Activated CD8-positive, alpha-beta memory T cell treated with anti-CD3 and anti-CD28 coated beads, Interleukin-2, amount 50 U/mL, for 48 hours (primary cell): Measurements from ENCODE around the gene MVB12B.

Experiments used
- DNase-seq: peaks from one replicate; pipeline ENCODE4 v3.0.0-alpha.2; 2020

MVB12B gene

GRCh38 chr9:126411948-126412284, 85.3 kb downstream of the MVB12B start:
- no peak for DNase-seq

GRCh38 chr9:126412905-126413304, 86.3 kb downstream of the MVB12B start:
- DNase-seq = no peak

GRCh38 chr9:126413391-126414068, 86.9 kb downstream of the MVB12B start:
- no peak for DNase-seq

DNA sequence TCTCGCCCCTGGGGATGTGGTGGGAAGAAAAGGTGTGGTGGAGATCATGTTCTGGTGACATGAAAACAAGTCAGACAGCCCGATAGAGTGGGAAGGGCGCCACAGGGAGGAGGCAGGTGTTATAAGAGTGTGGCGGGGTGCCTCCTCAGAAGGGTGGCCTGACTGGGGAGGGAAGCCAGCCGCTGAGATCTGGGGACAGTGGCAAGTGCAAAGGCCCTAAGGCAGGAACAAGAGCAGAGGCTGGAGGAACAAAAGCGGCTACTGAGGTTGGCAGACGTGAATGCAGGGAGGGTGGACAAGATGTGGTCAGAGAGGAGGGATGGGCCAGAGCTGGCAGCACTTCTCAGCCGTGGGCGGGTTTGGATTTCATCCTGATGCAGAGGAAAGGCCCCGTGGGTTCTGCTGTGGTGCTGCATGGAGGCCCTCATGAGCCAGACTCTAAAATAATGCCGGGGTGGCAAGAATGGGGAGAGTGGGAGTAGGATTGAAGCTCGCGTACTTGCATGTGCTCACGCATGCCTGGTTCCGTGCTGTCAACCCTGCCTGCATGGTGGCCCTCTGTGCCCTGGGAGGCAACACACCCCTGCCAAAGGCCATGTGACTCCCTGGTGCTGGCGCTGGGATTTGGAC, 89.2 kb downstream of the MVB12B start:
- DNase-seq = no peak

DNA sequence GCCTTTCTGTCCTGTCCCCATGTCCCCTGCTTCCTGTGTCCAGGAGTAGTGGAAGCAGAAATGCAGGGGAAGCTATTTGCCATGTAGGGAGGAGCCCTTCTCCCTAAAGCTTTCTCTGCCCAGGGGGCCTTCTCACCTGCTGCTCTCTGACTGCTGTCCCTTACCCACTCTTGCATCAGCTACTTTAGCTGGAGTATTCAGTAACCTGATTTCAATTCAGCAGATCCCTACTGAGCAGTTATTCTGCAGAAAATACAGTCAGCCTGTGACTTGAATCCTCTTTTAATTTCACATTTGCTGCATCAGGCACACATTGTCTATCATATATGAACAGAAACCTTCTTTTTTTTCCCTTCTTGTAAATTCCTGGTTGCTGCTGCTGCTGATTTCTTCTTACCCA, 90.4 kb downstream of the MVB12B start:
- DNase-seq = no peak

DNA sequence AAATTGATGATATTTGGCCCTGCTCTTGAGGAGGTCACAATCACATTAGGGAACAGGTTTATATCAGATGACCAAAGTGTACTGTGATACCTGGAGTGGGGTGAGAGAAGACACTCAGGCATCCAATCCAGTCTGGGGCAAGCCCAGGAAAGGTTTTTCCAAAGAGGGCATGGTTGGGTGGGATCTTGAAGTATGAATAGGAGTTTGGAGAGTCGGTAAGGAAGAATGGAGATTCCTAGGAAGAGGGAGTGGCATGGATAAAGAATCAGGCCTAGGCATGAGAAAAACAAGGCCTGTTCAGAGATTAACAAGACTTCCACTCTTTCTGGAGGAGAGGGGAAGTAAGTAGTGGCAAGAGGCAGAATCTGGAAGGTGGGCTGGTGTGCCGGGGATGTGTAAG, 91.1 kb downstream of the MVB12B start:
- DNase-seq = no peak

DNA sequence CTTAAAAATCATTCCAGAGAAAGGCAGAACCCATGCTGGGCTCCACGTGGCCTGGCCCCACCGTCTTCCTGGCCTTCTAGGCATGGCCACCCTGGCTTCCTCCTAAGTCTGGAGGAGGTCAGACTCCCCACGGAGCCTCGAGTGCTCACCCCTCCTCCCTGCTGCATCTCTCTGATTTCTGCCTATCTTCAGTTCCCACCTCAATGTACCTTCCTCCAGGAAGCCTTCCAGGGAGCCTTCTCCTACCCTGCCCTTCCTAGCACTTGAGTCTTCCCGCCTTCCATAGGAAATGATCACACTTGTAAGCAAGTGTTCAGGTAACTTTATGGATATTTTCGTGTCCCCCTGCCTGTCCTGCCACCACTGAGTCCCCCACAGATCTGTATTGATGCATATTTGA, 92.0 kb downstream of the MVB12B start:
- no peak for DNase-seq

DNA sequence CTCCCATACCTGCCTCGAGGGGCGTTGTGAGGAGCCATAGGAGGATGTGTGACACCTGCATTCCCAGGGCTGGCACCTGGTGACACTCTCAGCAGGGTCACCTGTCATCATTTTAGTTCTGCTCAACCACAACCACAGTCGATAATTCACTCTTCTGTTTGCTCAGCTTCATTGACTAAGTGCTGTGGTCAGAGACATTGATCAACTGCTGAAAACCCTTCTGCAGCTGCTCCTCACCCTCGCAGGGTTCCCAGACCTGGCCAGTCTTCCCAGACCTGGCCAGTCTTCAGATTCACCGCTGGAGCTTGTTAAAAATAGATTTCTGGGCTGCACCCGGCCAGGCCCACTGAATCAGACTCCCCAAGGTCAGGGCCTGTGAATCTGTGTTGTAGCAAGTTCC, 92.8 kb downstream of the MVB12B start:
- no peak for DNase-seq

DNA sequence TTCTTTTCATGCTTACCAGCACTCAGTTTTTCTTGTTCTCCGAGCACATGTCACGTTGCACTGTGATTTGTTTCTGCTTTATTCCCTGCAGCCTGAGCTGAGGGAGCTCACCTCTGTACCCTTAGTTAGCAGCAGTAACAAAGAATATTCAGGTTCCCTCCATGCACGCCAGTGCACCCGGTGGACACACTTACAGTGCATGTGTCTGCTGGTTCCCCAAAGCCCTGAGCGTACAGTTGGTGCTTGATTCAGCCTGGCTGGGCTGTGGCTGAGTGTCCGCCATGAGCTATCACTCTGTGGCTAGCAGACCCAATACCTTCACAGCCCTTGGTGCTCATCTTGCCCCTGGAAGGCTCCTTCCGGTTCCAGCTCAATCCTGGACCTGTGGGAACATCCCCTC, 93.5 kb downstream of the MVB12B start:
- DNase-seq = peak; percentile 38

- peak; percentile 32 for DNase-seq
Observed at GRCh38 chr9:126420643-126421564, 94.3 kb downstream of the MVB12B start.

- peak; percentile 40 for DNase-seq
Observed at GRCh38 chr9:126421567-126422428, 95.2 kb downstream of the MVB12B start.

- peak; percentile 42 for DNase-seq
Observed at GRCh38 chr9:126423142-126423915, 96.7 kb downstream of the MVB12B start.

GRCh38 chr9:126423916-126424185, 97.2 kb downstream of the MVB12B start:
- no peak for DNase-seq

DNA sequence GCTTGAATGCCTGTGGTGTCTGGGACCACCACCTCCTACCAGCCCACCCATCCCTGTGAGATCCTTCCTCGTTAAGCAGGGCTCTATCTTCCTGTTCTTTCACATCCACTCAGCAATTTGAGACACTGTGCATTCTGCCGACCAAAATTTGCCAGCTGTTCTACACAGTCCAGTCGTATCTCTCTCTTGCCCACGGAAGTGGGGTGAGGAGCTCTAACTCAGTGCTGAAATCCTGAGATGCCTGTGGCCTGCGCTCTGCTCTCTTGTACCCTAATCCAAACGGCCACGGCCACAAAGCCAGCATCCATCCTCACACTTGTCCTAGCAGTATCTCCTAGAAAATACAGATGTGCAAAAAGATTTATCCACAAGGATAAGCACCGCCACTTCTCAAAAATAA, 97.9 kb downstream of the MVB12B start:
- DNase-seq = peak; percentile 32

GRCh38 chr9:126428534-126429175, 102.0 kb downstream of the MVB12B start:
- peak; percentile 26 for DNase-seq

GRCh38 chr9:126429190-126429589, 102.6 kb downstream of the MVB12B start:
- peak; percentile 4 for DNase-seq

DNA sequence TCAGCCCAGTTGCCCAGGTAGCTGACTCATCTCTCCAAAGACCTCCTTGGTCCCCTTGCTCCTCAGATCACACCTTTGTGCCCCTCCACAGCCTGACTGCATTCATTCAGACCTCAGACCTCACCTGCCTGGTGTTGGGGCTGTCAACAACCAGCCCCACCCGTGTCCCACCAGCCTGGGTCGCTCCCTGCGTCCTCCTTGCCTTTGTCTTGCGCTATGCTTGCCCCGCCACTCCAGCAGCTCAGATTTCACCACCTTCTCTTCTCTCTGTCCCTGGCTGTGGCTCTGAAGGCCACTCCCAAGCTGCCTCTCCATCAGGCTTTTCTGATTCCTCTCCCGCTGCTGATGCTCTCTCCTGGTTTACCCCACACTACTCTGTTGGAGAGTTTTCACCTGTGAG, 103.5 kb downstream of the MVB12B start:
- DNase-seq = peak; percentile 25

DNA sequence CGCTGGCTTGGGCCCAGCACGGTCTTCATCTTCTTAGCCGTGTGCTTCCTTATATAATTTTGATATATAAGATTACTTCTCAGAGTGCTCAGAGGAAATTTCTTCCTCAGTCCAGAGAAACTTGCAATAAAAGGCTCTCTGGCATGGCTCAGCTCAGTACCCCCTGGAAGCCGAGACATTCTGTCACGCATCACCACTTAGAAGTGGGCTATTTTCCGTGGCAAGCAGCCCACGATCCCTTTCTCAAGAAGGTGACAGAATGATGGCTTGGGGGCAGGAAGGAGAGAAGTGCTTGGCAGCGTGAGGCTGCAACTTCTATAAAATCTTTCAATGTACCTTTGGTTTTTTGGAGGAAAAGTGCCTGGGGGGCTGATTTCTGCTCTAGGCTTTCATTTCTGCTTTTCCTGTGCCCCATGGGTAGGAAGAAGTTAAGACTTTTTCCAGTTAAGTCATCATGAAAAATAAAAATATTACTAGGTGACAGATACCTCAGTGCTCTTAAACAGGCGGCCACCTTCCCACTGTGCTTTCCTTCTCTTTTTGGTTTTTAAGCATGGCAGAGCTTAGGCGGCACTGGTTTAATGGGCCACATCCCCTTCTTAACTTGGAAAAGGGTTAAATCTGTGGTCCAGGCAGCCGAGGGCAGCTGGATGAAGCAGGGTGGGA, 104.6 kb downstream of the MVB12B start:
- DNase-seq = peak; percentile 40

GRCh38 chr9:126432659-126433058, 106.0 kb downstream of the MVB12B start:
- DNase-seq = peak; percentile 33

DNA sequence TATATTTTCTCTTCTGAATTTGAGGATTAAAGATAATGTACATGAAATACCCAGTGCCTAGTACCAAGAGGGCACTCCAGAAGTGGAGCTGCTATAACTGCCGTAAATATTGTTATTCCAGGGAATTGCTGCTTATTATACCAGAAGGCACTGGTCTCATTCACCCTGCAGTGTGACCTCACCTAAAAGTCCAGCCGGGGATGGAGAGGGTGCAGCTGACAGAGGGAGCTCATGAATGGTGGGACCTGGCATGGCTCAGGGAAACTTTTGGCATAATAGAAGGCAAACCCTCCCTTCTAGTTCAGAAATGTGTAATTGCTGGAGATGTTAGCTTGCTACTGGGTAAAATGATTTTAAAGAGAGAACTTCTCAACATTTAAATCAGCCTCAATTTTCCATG, 108.5 kb downstream of the MVB12B start:
- DNase-seq = peak; percentile 23

DNA sequence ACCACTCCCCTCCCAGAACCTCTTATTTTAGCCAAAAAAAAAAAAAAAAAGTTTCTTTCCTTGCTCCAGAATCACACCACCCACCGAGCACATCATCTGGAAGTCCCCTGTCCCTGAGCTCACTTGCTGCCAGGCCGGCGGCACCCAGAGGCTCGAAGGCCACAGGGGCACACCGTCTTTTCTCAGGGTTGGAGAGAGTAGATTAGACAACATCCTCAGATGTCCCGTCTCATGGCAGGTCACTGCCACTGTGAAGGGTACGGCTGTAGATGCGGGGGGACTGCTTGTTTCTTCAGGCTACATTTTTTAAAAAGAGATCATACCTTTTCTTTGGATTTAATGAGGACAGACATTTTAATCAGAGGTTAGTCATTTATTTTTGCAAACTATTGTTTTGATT, 109.0 kb downstream of the MVB12B start:
- DNase-seq = peak; percentile 22
